Left renal cortex interstitium (tissue), 4 donors: ENCODE measurements around the gene NOTCH1. TPM values are rescaled to one million over a fixed set of nuclear protein-coding genes. Genes with fewer than 3 reads are reported as not detected.

Experiments used
- DNase-seq, 4 donors: peaks; one replicate each; pipeline ENCODE4 v3.0.0-alpha.2; 2013; ENCODE audit warnings: low read depth in 4 of 4, low spot score in 2 of 4, missing footprints in 1 of 4
- polyA plus RNA-seq, 4 donors: library from polyadenylated mRNA; unstranded; fragments of 120-200 nt; gene quantifications; one replicate each; pipeline ENCODE4 v1.2.1, GENCODE V29; 2013; ENCODE audit not compliant: insufficient read length in 4 of 4

The NOTCH1 gene
- polyA plus RNA-seq, 4 donors: 19.8 to 47.5 (median 34.2) TPM

- no peak for DNase-seq
Observed at GRCh38 chr9:136536051-136536720, 9.7 kb downstream of the NOTCH1 start.

- DNase-seq: no peak
Observed at GRCh38 chr9:136535070-136535469, 10.8 kb downstream of the NOTCH1 start.

- no peak for DNase-seq
Observed at GRCh38 chr9:136534366-136534765, 11.5 kb downstream of the NOTCH1 start.

GRCh38 chr9:136533775-136534157 is 12.1 kb downstream of the NOTCH1 start:
- no peak for DNase-seq

GRCh38 chr9:136532799-136533774 is 12.8 kb downstream of the NOTCH1 start:
- DNase-seq: no peak

GRCh38 chr9:136531904-136532798 is 13.7 kb downstream of the NOTCH1 start:
- no peak for DNase-seq

- DNase-seq: no peak
Observed at GRCh38 chr9:136531186-136531903, 14.5 kb downstream of the NOTCH1 start.

- DNase-seq: no peak
Observed at GRCh38 chr9:136530461-136531089, 15.3 kb downstream of the NOTCH1 start.

GRCh38 chr9:136529516-136530460 is 16.1 kb downstream of the NOTCH1 start:
- no peak for DNase-seq

GRCh38 chr9:136528716-136529341 is 17.0 kb downstream of the NOTCH1 start:
- no peak for DNase-seq

- DNase-seq: no peak
Observed at GRCh38 chr9:136527721-136528710, 17.8 kb downstream of the NOTCH1 start.

- DNase-seq: no peak
Observed at GRCh38 chr9:136527131-136527530, 18.7 kb downstream of the NOTCH1 start.

- DNase-seq: no peak
Observed at GRCh38 chr9:136526625-136527066, 19.2 kb downstream of the NOTCH1 start.

GRCh38 chr9:136525841-136526499 is 19.9 kb downstream of the NOTCH1 start:
- no peak for DNase-seq

GRCh38 chr9:136525207-136525606 is 20.6 kb downstream of the NOTCH1 start:
- no peak for DNase-seq
